Heart right ventricle (tissue), 16 donors: ENCODE data around the gene ATRN. TPM values are rescaled to one million over a fixed set of nuclear protein-coding genes. Genes with fewer than 3 reads are reported as not detected.

Experiments used
- ATAC-seq, 8 donors: fragments of 200-7000 bp; cut with Tn5 transposase; one replicate each; pipeline ENCODE4 v1.9.1; 2020; ENCODE audit warnings: mild to moderate bottlenecking in 8 of 8, moderate library complexity in 8 of 8, moderate number of reproducible peaks in 1 of 8
- DNase-seq, 2 donors: peaks; one replicate each; pipeline ENCODE4 v3.0.0-alpha.2; 2020
- H3K27ac ChIP-seq, 10 donors: fragments of 200-600 bp; sonication (generic) in 2 of 10; one replicate each; pipeline versions ENCODE4 v1.5.0 to v1.8.0; 2020 to 2022; ENCODE audit warnings: mild to moderate bottlenecking in 3 of 10
- H3K27me3 ChIP-seq, 7 donors: fragments of 200-600 bp; one replicate each; pipeline ENCODE4 v1.8.0; 2021 to 2022; ENCODE audit warnings: mild to moderate bottlenecking in 2 of 7
- H3K36me3 ChIP-seq, 9 donors: fragments of 200-600 bp; sonication (generic) in 1 of 9; one replicate each; pipeline versions ENCODE4 v1.5.0 to v1.8.0; 2020 to 2022; ENCODE audit warnings: mild to moderate bottlenecking in 2 of 9
- H3K4me1 ChIP-seq, 9 donors: fragments of 200-600 bp; sonication (generic) in 1 of 9; one replicate each; pipeline versions ENCODE4 v1.5.0 to v1.8.0; 2020 to 2022; ENCODE audit warnings: mild to moderate bottlenecking in 4 of 9
- H3K4me3 ChIP-seq, 10 donors: fragments of 200-600 bp; sonication (generic) in 2 of 10; one replicate each; pipeline versions ENCODE4 v1.5.0 to v1.8.0; 2020 to 2022; ENCODE audit warnings: mild to moderate bottlenecking in 7 of 10, moderate library complexity in 2 of 10
- H3K9me3 ChIP-seq, 11 donors: fragments of 200-600 bp in 10 of 11; sonication (generic) in 2 of 11; one replicate each; pipeline versions ENCODE4 v1.5.0 to v1.8.0; 2013 to 2022; ENCODE audit warnings: mild to moderate bottlenecking in 2 of 11, control low read depth in 1 of 11, moderate library complexity in 1 of 11
- CTCF ChIP-seq, 9 donors: fragments of 200-600 bp; sonication (generic) in 2 of 9; IDR thresholded peaks; one replicate each; pipeline versions ENCODE4 v1.5.0 to v1.8.0; 2021 to 2022; ENCODE audit warnings: antibody characterized with exemption in 9 of 9, mild to moderate bottlenecking in 5 of 9, moderate library complexity in 1 of 9
- WGBS, 2 donors: extraction: QIAGEN DNeasy Blood & Tissue Kit; methylation state at CpG; one replicate each; pipeline ENCODE4 v1.1.7; 2013; ENCODE audit warnings: inconsistent platforms in 1 of 2; 5-methylcytosine and 5-hydroxymethylcytosine counted together
- intact Hi-C, 10 donors: fragments of 100-400 bp; cut with DNase I; formaldehyde crosslinking; loops; one replicate each; pipeline versions ENCODE4 v1.11.1 to v1.14.2; 2022
- polyA plus RNA-seq, 2 donors: library from polyadenylated mRNA; stranded (reverse); fragments of 200-250 nt; gene quantifications; one replicate each; pipeline ENCODE4 v1.2.3, GENCODE V29; 2013
- total RNA-seq, 10 donors: library from RNA; stranded (reverse); fragmentation: NEBNext Ultra II Directional in 3 of 10; extraction: Animal tissue kit (Norgen Biotek cat#: 25700) in 3 of 10; gene quantifications; one replicate each; pipeline versions ENCODE4 v1.2.1 to v1.2.4, GENCODE V29; 2021 to 2023
- donor health status: Arrhythmogenic right ventricular cardiomyopathy.
- donor health status: ischemic (EF 13 %, LVEDD 7.1; RV severe dilation, severe dysfunction).
- donor health status: healthy with polysubstance abuse.
- donor health status: DM: no; HTN: yes; CAD: no.
- donor health status: DM: no; HTN: no; CAD: no.
- donor health status: ischemic (EF 25% LVEDD 6.9; RV normal size, moderate dysfunction).
- donor health status: ischemic (EF 25% LVEDD 5.7; RV mildly dilated, moderate dysfunction).
- donor health status: healthy.
- donor health status: DM: yes; HTN: yes; CAD: no.
- donor health status: Ischemic cardiomyopathy.
- donor health status: ischemic (EF 35%, LVEDD 5.7; RV mildly dilated, moderate dysfunction).
- donor health status: nonischemic (EF 11% LVEDD 7.7; RV severe dilation, severe dysfunction).
- donor health status: DM: yes; HTN: yes; CAD: no.
- donor health status: PGD.
- donor health status: ischemic (EF 29% LVEDD 5.4; RV normal size, mild dysfunction).
- donor health status: nonischemic (EF 23%, LVEDD 6.1; RV moderate dilation, normal function).

The ATRN gene
- total and polyA plus RNA-seq, 12 donors = 4.6 to 44.0 (median 37.8) TPM

- Histone ChIP-seq H3K27me3 (no peaks in the 10 kb centered on the region), H3K27ac (no peak overlapping the region), H3K4me1 (no peaks in the 10 kb centered on the region), H3K36me3 (peaks cover 0 to 54% (median 5%) of the 10 kb centered on the region in 9 donors), H3K4me3 (no peak overlapping the region), H3K9me3 (no peaks in the 10 kb centered on the region)
- TF ChIP-seq CTCF (IDR thresholded peaks at IDR 0.05) = no peak
- DNase-seq (no peak), ATAC-seq (no peak)
- intact Hi-C loops = no loop called here
- WGBS, 2 donors = 91 to 94% methylated on average over 4 of the region's 4 CpGs
Observed at GRCh38 chr20:3622406-3622805, 151.6 kb downstream of the ATRN start.

GRCh38 chr20:3627476-3627875 lies 156.7 kb downstream of the ATRN start:
- H3K9me3 ChIP-seq = no peaks in the 10 kb centered on the region
- WGBS, 2 donors = 93 to 95% methylated on average over 2 of the region's 2 CpGs
- H3K4me1 ChIP-seq = no peaks in the 10 kb centered on the region
- no peak for DNase-seq
- H3K27me3 ChIP-seq = no peaks in the 10 kb centered on the region
- H3K36me3 ChIP-seq = peaks cover 0 to 67% (median 5%) of the 10 kb centered on the region in 9 donors
- no peak for ATAC-seq
- no peak for TF ChIP-seq CTCF (IDR thresholded peaks at IDR 0.05)
- no peak overlapping the region for H3K27ac ChIP-seq
- intact Hi-C loops = no loop called here
- no peak overlapping the region for H3K4me3 ChIP-seq

- ATAC-seq (no peak), DNase-seq (no peak)
- 88 to 90% methylated on average over 16 of the region's 16 CpGs for WGBS, 2 donors
- H3K9me3 ChIP-seq = no peaks in the 10 kb centered on the region
- no peaks in the 10 kb centered on the region for H3K27me3 ChIP-seq
- intact Hi-C loops = no loop called here
- no peak overlapping the region for H3K27ac ChIP-seq
- no peak overlapping the region for H3K4me3 ChIP-seq
- no peaks in the 10 kb centered on the region for H3K4me1 ChIP-seq
- peaks cover 0 to 63% (median 5%) of the 10 kb centered on the region in 9 donors for H3K36me3 ChIP-seq
- TF ChIP-seq CTCF (IDR thresholded peaks at IDR 0.05) = no peak
Observed at GRCh38 chr20:3628502-3629314, 157.9 kb downstream of the ATRN start.

GRCh38 chr20:3629893-3630292 lies 159.1 kb downstream of the ATRN start:
- no peaks in the 10 kb centered on the region for H3K9me3 ChIP-seq
- 85 to 92% methylated on average over 2 of the region's 2 CpGs for WGBS, 2 donors
- ATAC-seq (no peak), DNase-seq (no peak)
- no peak for TF ChIP-seq CTCF (IDR thresholded peaks at IDR 0.05)
- H3K4me3 ChIP-seq = no peak overlapping the region
- no peaks in the 10 kb centered on the region for H3K27me3 ChIP-seq
- intact Hi-C loops = no loop called here
- H3K27ac ChIP-seq = peak overlapping the region in 3 of 10 donors; percentile 16 to 35 (median 26)
- H3K4me1 ChIP-seq = no peaks in the 10 kb centered on the region
- peaks cover 0 to 63% (median 4%) of the 10 kb centered on the region in 9 donors for H3K36me3 ChIP-seq
